Measurements from ENCODE around the gene C1orf159. TPM values are rescaled to one million over a fixed set of nuclear protein-coding genes. Genes with fewer than 3 reads are reported as not detected.

C1orf159 gene
- total and polyA plus RNA-seq, 2 experiments from 2014 or later, result 21.7 to 36.2 TPM

DNA sequence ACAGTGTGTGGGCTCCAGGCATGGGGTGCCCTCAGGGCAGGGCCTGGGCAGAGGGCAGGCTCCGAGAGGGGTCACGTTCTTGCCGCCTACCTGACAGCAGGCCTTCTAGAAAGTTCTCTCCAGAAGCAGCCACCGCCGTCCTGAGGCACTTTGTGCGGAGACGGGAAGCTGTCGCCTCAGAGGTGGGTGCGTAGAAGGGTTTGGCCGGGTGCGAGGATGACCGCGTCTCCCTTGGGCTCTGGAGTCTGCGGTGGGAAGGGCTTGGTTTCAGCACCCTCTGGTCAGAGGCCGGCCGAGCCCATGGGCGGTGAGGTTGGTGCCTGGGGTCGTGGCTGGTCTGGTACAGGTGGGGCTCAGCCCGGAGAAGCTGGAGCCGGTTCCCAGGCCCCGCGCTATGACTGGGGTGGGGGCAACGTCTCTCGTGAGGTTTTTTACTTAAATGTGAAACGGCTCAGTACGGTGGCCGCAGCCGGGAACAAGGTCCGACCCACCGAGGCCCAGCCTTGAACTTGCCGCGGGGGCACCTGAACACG is 47.7 kb upstream of the C1orf159 start:
- Histone ChIP-seq H3K4me3 (no peak overlapping the region), H3K36me3 (no peaks in the 10 kb centered on the region), H3K4me1 (ENCODE audit: low read depth) (no peaks in the 10 kb centered on the region), H3K27me3 (peaks cover 13% of the 10 kb centered on the region), H3K9me3 (ENCODE audit: low read depth) (no peaks in the 10 kb centered on the region), H3K27ac (no peak overlapping the region)
- TF ChIP-seq, protein P1, sequence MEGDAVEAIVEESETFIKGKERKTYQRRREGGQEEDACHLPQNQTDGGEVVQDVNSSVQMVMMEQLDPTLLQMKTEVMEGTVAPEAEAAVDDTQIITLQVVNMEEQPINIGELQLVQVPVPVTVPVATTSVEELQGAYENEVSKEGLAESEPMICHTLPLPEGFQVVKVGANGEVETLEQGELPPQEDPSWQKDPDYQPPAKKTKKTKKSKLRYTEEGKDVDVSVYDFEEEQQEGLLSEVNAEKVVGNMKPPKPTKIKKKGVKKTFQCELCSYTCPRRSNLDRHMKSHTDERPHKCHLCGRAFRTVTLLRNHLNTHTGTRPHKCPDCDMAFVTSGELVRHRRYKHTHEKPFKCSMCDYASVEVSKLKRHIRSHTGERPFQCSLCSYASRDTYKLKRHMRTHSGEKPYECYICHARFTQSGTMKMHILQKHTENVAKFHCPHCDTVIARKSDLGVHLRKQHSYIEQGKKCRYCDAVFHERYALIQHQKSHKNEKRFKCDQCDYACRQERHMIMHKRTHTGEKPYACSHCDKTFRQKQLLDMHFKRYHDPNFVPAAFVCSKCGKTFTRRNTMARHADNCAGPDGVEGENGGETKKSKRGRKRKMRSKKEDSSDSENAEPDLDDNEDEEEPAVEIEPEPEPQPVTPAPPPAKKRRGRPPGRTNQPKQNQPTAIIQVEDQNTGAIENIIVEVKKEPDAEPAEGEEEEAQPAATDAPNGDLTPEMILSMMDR (IDR thresholded peaks at IDR 0.05; ENCODE audit: low read depth, low read length), result no peak
- no peak for DNase-seq (ENCODE audit: low read depth in 1 of 2, low spot score in 1 of 2)

DNA sequence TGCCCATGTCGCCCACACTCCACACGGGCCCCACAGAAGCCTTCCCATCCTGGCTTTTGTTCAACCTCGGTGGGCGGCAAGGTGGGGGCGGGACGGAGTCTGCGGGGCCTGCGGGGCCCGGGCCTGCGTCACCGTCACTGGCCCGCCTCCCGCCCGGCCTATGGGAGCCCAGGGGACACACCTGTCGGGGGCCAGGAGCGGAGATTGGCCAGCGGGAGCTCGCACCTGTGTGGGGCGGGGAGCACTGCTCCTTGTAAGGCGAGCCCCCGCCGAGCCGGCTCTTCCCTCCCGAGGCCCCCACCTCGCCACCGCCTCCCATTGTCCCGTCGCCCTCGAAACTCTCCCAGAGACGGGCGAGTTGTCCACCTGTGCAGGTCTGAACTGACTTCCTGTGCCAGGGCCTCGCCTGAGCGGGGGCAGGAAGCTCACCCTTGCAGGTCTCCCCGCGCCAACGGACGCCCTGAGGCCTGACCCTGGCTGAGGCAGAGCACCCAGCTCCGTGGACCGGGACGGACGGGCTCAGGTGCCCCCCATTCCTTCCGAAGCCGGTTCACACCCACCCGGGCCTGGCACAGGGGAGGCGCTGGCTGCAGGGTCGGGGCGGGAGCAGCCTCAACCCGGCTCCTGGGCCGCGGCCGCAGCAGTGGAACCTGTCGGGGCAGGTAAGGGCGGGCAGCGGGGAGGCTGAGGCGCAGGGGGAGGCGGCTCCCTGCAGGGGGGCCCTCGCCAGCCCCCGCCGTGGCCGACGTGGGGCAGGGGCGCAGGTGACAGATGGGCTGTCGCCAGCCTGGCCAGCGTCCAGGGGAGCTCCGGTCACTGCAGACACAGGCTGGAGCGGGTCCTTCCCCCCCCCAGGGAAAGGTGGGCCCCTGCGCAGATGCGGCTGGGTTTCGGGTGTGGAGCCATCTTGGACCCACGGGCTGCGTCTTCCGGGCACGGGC is 47.0 kb upstream of the C1orf159 start:
- Histone ChIP-seq H3K4me1 (ENCODE audit: low read depth) (peaks cover 6% of the 10 kb centered on the region), H3K9me3 (ENCODE audit: low read depth) (no peaks in the 10 kb centered on the region), H3K27ac (no peak overlapping the region), H3K27me3 (peaks cover 13% of the 10 kb centered on the region), H3K36me3 (no peaks in the 10 kb centered on the region), H3K4me3 (no peak overlapping the region)
- DNase-seq (ENCODE audit: low read depth in 1 of 2, low spot score in 1 of 2), result no peak
- TF ChIP-seq, protein P1 (IDR thresholded peaks at IDR 0.05; ENCODE audit: low read depth, low read length), result no peak

GRCh38 chr1:1161683-1162079 is 45.8 kb upstream of the C1orf159 start:
- Histone ChIP-seq H3K27me3 (peaks cover 13% of the 10 kb centered on the region), H3K9me3 (ENCODE audit: low read depth) (no peaks in the 10 kb centered on the region), H3K4me3 (no peak overlapping the region), H3K4me1 (ENCODE audit: low read depth) (peaks cover 9% of the 10 kb centered on the region), H3K27ac (no peak overlapping the region), H3K36me3 (no peaks in the 10 kb centered on the region)
- no peak for DNase-seq (ENCODE audit: low read depth in 1 of 2, low spot score in 1 of 2)
- TF ChIP-seq, protein P1 (IDR thresholded peaks at IDR 0.05; ENCODE audit: low read depth, low read length), result no peak

- DNase-seq (ENCODE audit: low read depth in 1 of 2, low spot score in 1 of 2), result no peak
- Histone ChIP-seq H3K27me3 (peaks cover 13% of the 10 kb centered on the region), H3K9me3 (ENCODE audit: low read depth) (no peaks in the 10 kb centered on the region), H3K36me3 (no peaks in the 10 kb centered on the region), H3K27ac (no peak overlapping the region), H3K4me1 (ENCODE audit: low read depth) (peaks cover 9% of the 10 kb centered on the region), H3K4me3 (no peak overlapping the region)
- TF ChIP-seq, protein P1 (IDR thresholded peaks at IDR 0.05; ENCODE audit: low read depth, low read length), result no peak
Observed at GRCh38 chr1:1161078-1161682, 45.3 kb upstream of the C1orf159 start.

GRCh38 chr1:1160281-1160930 is 44.5 kb upstream of the C1orf159 start:
- H3K9me3 ChIP-seq (ENCODE audit: low read depth), result no peaks in the 10 kb centered on the region
- peaks cover 13% of the 10 kb centered on the region for H3K27me3 ChIP-seq
- H3K4me1 ChIP-seq (ENCODE audit: low read depth), result peaks cover 9% of the 10 kb centered on the region
- H3K36me3 ChIP-seq, result no peaks in the 10 kb centered on the region
- H3K27ac ChIP-seq, result no peak overlapping the region
- TF ChIP-seq, protein P1 (IDR thresholded peaks at IDR 0.05; ENCODE audit: low read depth, low read length), result no peak
- no peak overlapping the region for H3K4me3 ChIP-seq
- DNase-seq (ENCODE audit: low read depth in 1 of 2, low spot score in 1 of 2), result no peak
